ENCODE results near the gene PDPN.

DNA sequence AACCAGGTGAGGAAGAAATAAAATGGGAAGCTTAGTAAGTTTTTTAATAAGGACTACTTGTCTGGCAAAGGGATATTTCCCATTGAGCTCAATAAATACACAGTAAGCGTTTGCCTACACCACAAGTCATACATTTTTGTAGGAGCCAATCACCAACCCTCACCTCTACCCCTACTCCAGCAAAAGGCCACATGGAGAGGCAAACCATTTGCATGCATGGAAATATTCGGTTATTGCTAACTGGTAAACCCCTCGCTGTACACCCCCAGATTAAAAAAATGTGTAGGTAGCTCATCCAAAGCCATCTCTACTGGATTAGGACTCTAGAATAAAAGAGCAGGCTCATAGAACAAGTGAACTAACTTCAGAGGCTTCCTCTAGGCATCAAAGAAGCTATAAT lies 21.1 kb downstream of the PDPN start:
- TF ChIP-seq POLR2AphosphoS5 (IDR thresholded peaks at IDR 0.05; ENCODE audit: low read depth, low read length) (no peak), TAF1 (IDR thresholded peaks at IDR 0.05; ENCODE audit: borderline replicate concordance, insufficient read depth, low read length) (no peak)
